ENCODE measurements around the gene PEX6. TPM values are rescaled to one million over a fixed set of nuclear protein-coding genes. Genes with fewer than 3 reads are reported as not detected.

The PEX6 gene
- total and polyA plus RNA-seq, 2 of the 13 experiments (the other 11 are each of a cell fraction or from before 2014, with no cell fraction given), result 5.1 to 6.7 TPM

DNA sequence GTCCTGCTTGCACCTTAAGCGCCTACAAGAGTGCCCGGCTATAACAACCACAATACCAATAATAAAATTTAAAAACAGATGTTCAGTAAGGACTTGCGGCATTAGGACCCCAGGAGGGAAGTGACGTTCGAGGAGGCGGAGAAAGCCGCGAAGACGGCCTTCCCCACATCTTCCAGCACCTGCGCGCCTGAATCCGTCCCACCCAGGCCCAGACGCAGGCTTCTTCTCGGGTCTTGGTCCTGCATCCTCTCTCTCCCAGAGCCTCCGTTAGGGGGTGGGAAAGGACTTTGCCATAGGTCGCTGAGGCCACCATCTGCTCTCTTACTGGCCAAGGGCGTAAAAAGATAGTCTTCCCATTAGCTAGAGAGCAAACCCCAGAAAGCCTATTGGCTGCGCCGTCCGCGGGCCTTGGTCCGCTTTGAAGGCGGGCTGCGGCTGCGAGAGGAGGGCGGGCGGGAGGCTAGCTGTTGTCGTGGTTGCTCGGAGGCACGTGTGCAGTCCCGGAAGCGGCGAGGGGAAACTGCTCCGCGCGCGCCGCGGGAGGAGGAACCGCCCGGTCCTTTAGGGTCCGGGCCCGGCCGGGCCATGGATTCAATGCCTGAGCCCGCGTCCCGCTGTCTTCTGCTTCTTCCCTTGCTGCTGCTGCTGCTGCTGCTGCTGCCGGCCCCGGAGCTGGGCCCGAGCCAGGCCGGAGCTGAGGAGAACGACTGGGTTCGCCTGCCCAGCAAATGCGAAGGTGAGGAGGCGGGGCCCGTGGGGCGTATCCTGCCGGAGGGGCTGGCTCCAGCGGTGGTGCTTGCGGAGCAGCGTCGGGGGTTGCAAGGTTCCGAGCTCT lies 49.8 kb downstream of the PEX6 start, which contains the start of gene CNPY3 (continued):
- TF ChIP-seq, protein P1, sequence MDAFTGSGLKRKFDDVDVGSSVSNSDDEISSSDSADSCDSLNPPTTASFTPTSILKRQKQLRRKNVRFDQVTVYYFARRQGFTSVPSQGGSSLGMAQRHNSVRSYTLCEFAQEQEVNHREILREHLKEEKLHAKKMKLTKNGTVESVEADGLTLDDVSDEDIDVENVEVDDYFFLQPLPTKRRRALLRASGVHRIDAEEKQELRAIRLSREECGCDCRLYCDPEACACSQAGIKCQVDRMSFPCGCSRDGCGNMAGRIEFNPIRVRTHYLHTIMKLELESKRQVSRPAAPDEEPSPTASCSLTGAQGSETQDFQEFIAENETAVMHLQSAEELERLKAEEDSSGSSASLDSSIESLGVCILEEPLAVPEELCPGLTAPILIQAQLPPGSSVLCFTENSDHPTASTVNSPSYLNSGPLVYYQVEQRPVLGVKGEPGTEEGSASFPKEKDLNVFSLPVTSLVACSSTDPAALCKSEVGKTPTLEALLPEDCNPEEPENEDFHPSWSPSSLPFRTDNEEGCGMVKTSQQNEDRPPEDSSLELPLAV (CRISPR knock-in tag; conservative IDR thresholded peaks at IDR 0.05; ENCODE audit: low read depth), result peak; percentile 95
- no peak for TF ChIP-seq ZNF382 (CRISPR knock-in tag; IDR thresholded peaks at IDR 0.05; ENCODE audit: borderline replicate concordance)
- TF ChIP-seq, protein P2, sequence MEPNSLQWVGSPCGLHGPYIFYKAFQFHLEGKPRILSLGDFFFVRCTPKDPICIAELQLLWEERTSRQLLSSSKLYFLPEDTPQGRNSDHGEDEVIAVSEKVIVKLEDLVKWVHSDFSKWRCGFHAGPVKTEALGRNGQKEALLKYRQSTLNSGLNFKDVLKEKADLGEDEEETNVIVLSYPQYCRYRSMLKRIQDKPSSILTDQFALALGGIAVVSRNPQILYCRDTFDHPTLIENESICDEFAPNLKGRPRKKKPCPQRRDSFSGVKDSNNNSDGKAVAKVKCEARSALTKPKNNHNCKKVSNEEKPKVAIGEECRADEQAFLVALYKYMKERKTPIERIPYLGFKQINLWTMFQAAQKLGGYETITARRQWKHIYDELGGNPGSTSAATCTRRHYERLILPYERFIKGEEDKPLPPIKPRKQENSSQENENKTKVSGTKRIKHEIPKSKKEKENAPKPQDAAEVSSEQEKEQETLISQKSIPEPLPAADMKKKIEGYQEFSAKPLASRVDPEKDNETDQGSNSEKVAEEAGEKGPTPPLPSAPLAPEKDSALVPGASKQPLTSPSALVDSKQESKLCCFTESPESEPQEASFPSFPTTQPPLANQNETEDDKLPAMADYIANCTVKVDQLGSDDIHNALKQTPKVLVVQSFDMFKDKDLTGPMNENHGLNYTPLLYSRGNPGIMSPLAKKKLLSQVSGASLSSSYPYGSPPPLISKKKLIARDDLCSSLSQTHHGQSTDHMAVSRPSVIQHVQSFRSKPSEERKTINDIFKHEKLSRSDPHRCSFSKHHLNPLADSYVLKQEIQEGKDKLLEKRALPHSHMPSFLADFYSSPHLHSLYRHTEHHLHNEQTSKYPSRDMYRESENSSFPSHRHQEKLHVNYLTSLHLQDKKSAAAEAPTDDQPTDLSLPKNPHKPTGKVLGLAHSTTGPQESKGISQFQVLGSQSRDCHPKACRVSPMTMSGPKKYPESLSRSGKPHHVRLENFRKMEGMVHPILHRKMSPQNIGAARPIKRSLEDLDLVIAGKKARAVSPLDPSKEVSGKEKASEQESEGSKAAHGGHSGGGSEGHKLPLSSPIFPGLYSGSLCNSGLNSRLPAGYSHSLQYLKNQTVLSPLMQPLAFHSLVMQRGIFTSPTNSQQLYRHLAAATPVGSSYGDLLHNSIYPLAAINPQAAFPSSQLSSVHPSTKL (CRISPR knock-in tag; IDR thresholded peaks at IDR 0.05), result peak; percentile 80
- peak; percentile 98 for TF ChIP-seq ARNTL (CRISPR knock-in tag; IDR thresholded peaks at IDR 0.05)
- TF ChIP-seq, protein P3, sequence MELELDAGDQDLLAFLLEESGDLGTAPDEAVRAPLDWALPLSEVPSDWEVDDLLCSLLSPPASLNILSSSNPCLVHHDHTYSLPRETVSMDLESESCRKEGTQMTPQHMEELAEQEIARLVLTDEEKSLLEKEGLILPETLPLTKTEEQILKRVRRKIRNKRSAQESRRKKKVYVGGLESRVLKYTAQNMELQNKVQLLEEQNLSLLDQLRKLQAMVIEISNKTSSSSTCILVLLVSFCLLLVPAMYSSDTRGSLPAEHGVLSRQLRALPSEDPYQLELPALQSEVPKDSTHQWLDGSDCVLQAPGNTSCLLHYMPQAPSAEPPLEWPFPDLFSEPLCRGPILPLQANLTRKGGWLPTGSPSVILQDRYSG (CRISPR knock-in tag; IDR thresholded peaks at IDR 0.05), result peak; percentile 98
- TF ChIP-seq CEBPB (IDR thresholded peaks at IDR 0.05; ENCODE audit: borderline replicate concordance, low read depth, low read length), result no peak
- TF ChIP-seq ZNF264 (CRISPR knock-in tag; IDR thresholded peaks at IDR 0.05), result peak; percentile 77; the same call in 1 of the 2 replicates
- TF ChIP-seq, protein P4, sequence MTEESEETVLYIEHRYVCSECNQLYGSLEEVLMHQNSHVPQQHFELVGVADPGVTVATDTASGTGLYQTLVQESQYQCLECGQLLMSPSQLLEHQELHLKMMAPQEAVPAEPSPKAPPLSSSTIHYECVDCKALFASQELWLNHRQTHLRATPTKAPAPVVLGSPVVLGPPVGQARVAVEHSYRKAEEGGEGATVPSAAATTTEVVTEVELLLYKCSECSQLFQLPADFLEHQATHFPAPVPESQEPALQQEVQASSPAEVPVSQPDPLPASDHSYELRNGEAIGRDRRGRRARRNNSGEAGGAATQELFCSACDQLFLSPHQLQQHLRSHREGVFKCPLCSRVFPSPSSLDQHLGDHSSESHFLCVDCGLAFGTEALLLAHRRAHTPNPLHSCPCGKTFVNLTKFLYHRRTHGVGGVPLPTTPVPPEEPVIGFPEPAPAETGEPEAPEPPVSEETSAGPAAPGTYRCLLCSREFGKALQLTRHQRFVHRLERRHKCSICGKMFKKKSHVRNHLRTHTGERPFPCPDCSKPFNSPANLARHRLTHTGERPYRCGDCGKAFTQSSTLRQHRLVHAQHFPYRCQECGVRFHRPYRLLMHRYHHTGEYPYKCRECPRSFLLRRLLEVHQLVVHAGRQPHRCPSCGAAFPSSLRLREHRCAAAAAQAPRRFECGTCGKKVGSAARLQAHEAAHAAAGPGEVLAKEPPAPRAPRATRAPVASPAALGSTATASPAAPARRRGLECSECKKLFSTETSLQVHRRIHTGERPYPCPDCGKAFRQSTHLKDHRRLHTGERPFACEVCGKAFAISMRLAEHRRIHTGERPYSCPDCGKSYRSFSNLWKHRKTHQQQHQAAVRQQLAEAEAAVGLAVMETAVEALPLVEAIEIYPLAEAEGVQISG (CRISPR knock-in tag; IDR thresholded peaks at IDR 0.05), result peak; percentile 93
- TF ChIP-seq, protein P5, sequence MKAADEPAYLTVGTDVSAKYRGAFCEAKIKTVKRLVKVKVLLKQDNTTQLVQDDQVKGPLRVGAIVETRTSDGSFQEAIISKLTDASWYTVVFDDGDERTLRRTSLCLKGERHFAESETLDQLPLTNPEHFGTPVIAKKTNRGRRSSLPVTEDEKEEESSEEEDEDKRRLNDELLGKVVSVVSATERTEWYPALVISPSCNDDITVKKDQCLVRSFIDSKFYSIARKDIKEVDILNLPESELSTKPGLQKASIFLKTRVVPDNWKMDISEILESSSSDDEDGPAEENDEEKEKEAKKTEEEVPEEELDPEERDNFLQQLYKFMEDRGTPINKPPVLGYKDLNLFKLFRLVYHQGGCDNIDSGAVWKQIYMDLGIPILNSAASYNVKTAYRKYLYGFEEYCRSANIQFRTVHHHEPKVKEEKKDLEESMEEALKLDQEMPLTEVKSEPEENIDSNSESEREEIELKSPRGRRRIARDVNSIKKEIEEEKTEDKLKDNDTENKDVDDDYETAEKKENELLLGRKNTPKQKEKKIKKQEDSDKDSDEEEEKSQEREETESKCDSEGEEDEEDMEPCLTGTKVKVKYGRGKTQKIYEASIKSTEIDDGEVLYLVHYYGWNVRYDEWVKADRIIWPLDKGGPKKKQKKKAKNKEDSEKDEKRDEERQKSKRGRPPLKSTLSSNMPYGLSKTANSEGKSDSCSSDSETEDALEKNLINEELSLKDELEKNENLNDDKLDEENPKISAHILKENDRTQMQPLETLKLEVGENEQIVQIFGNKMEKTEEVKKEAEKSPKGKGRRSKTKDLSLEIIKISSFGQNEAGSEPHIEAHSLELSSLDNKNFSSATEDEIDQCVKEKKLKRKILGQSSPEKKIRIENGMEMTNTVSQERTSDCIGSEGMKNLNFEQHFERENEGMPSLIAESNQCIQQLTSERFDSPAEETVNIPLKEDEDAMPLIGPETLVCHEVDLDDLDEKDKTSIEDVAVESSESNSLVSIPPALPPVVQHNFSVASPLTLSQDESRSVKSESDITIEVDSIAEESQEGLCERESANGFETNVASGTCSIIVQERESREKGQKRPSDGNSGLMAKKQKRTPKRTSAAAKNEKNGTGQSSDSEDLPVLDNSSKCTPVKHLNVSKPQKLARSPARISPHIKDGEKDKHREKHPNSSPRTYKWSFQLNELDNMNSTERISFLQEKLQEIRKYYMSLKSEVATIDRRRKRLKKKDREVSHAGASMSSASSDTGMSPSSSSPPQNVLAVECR (CRISPR knock-in tag; IDR thresholded peaks at IDR 0.05; ENCODE audit: borderline replicate concordance), result peak; percentile 100
- peak; percentile 64; the same call in 1 of the 2 replicates for TF ChIP-seq ZNF20 (CRISPR knock-in tag; IDR thresholded peaks at IDR 0.05)
- TF ChIP-seq ZSCAN9 (CRISPR knock-in tag; IDR thresholded peaks at IDR 0.05; ENCODE audit: borderline replicate concordance), result peak; percentile 98
- peak; percentile 94 for TF ChIP-seq POGZ (CRISPR knock-in tag; IDR thresholded peaks at IDR 0.05)
- TF ChIP-seq POLR2AphosphoS2 (IDR thresholded peaks at IDR 0.05; ENCODE audit: low read depth, low read length), result no peak

All from HepG2 (cell line).